GM19438 (cell line): ENCODE measurements around the gene KHK.

Experiments
- ATAC-seq: cut with Tn5 transposase; IDR thresholded peaks from one replicate; pipeline ENCODE4 v1.9.1; 2021; ENCODE audit warnings: low read depth; ENCODE audit not compliant: unreplicated experiment

The KHK gene

GRCh38 chr2:27080603-27080936, 6.0 kb upstream of the KHK start:
- ATAC-seq, result no peak

DNA sequence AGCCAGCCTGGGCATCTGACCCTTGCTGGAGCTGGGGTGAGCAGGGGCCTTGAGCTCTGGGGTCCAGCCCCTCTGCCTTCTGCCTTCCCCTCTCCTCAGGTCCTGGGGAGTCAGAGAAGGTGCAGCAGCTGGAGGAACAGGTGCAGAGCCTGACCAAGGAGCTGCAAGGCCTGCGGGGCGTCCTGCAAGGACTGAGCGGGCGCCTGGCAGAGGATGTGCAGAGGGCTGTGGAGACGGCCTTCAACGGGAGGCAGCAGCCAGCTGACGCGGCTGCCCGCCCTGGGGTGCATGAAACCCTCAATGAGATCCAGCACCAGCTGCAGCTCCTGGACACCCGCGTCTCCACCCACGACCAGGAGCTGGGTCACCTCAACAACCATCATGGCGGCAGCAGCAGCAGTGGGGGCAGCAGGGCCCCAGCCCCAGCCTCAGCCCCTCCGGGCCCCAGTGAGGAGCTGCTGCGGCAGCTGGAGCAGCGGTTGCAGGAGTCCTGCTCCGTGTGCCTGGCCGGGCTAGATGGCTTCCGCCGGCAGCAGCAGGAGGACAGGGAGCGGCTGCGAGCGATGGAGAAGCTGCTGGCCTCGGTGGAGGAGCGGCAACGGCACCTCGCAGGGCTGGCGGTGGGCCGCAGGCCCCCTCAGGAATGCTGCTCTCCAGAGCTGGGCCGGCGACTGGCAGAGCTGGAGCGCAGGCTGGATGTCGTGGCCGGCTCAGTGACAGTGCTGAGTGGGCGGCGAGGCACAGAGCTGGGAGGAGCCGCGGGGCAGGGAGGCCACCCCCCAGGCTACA, 4.4 kb upstream of the KHK start:
- ATAC-seq, result no peak

DNA sequence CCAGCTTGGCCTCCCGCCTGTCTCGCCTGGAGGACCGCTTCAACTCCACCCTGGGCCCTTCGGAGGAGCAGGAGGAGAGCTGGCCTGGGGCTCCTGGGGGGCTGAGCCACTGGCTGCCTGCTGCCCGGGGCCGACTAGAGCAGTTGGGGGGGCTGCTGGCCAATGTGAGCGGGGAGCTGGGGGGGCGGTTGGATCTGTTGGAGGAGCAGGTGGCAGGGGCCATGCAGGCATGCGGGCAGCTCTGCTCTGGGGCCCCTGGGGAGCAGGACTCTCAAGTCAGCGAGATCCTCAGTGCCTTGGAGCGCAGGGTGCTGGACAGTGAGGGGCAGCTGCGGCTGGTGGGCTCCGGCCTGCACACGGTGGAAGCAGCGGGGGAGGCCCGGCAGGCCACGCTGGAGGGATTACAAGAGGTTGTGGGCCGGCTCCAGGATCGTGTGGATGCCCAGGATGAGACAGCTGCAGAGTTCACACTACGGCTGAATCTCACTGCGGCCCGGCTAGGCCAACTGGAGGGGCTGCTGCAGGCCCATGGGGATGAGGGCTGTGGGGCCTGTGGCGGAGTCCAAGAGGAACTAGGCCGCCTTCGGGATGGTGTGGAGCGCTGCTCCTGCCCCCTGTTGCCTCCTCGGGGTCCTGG, 3.7 kb upstream of the KHK start:
- no peak for ATAC-seq

DNA sequence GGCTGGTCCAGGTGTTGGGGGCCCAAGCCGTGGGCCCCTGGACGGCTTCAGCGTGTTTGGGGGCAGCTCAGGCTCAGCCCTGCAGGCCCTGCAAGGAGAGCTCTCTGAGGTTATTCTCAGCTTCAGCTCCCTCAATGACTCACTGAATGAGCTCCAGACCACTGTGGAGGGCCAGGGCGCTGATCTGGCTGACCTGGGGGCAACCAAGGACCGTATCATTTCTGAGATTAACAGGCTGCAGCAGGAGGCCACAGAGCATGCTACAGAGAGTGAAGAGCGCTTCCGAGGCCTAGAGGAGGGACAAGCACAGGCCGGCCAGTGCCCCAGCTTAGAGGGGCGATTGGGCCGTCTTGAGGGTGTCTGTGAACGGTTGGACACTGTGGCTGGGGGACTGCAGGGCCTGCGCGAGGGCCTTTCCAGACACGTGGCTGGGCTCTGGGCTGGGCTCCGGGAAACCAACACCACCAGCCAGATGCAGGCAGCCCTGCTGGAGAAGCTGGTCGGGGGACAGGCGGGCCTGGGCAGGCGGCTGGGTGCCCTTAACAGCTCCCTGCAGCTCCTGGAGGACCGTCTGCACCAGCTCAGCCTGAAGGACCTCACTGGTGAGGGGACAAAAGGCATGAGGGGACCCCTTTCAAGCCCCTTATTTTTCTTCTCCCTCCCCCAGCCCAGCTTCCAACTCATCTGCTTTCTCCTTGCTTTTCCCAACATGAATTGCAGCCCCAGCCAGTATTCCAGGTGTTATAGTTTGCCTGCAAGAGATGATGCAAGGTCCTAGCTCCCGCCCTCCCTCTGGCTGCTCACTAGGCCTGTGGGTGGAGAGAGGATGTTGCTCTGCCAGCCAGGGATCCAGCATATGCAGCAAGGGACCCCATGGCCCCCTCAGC, 2.9 kb upstream of the KHK start:
- ATAC-seq, result no peak

GRCh38 chr2:27084297-27085061, 2.1 kb upstream of the KHK start:
- no peak for ATAC-seq

DNA sequence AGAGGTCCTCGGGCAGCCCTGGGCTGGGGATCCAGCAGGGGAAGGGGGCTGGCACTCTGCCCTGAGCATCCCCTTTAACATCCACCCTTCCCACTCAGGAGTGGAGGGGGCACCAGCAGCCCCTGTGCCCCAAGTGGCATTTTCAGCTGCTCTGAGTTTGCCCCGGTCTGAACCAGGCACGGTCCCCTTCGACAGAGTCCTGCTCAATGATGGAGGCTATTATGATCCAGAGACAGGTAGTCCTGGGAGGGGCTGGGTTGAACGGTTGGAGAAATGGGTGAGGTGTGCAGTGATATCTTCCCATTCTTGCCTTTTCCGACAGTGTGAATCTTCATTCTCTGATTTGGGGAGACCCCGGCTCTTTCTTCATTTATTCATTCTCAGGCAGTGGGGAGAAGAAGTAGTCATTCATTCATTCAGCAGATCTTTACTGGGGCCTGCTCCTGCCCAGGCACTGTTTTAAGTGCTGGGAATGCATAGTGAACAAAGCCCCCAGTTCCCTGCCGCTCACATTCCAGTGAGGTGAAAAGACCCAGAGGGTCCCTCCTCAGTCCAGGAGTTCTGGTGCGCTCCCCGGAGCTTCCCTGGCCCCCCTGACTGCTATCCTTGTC, 1.4 kb upstream of the KHK start:
- no peak for ATAC-seq

DNA sequence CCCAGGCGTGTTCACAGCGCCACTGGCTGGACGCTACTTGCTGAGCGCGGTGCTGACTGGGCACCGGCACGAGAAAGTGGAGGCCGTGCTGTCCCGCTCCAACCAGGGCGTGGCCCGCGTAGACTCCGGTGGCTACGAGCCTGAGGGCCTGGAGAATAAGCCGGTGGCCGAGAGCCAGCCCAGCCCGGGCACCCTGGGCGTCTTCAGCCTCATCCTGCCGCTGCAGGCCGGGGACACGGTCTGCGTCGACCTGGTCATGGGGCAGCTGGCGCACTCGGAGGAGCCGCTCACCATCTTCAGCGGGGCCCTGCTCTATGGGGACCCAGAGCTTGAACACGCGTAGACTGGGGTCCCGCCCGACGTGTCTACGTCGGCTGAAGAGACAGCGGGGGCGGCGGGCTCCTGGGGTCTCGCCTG, 891 bp upstream of the KHK start:
- peak; percentile 20 for ATAC-seq

DNA sequence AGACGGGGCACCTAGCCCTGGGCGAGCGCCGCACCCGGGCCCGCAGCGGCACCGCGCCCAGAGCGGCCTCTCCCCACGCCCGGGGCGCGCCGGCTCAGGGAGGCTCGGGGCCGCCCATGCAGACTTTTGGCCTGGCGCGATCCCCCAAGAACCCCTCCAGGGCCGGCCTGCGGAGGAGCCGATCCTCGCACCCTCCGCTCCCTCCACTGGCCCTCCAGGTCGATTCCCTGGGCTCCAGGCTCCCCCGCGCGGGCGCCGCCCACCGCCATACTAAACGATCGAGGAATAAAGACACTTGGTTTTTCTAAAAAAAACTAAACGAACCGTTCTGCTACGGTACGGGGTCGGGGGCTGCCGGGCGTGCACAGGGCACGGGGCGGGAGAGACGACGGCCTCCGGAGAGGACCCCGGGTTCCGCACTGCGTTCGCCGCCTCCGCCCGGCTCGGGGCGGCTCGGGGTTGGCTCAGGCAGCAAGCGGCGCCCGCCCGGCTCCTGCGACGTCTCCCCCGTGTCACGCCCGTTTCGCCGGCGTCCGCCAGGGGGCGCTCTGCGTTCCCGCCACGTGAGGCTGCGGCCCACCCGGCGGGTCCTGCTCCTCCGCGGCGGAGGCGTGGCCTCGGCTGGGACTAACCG, 365 bp upstream of the KHK start:
- ATAC-seq, result peak; percentile 69

- no peak for ATAC-seq
These were observed 1.3 kb downstream of the KHK start for GRCh38 chr2:27087823-27088410.

DNA sequence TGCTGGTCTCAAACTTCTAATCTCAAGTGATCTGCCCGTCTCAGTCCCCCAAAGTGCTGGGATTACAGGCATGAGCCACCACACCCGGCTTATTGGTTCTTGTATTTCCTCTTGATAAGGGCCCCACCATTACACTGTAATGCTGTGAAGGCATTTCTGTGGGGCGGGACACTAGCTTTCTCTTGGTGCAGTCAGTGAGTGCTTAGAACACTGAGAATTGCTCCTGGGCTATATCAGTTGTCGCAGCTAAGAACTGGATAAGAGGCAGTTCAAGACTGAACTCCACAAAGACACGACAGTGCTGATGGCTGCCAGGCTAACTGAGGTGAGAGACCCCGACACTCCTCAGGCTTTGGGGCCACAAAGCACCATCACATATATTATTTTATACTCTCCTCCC, 2.1 kb downstream of the KHK start:
- ATAC-seq, result no peak

DNA sequence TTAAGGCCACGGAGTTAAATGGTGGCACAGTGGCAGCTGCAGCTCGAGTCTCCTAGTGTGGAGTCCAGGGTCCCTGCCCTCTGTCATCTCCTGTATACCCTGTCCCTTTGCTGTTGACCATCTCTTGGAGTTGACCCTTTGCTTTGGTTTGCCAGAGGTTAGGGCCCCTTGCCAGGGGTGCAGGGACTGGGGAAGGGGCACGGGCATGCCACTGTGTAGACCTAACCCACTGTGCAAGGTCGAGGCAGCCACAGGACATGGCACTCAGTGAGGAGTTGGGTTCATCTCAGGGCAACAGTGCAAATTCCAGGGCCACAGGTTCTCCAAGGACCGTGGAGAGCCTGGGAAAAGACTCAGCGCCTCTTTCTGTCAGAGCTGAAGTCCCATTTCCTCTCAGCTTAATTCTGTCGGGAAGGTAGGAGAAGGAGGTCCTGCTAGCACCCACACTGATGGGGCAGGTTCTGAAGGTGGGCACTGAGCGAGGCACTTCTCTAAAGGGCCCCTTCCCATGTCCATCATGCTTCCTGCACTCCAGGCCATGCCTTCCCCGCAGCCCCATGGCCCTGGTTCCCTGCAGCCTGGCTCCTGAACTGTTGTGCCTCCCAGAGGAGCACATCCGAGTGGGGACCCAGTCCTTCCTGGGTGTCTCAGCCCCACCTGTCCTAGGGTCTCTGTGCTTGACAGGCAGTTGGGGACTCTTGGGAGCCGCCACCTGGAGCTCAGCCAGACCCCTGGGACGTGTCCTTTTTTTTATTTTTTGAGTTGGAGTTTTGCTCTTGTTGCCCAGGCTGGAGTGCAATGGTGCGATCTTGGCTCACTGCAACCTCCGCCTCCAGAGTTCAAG, 2.8 kb downstream of the KHK start:
- ATAC-seq, result no peak

- ATAC-seq, result no peak
These were observed 5.4 kb downstream of the KHK start for GRCh38 chr2:27091746-27092695.

- no peak for ATAC-seq
These were observed 6.3 kb downstream of the KHK start for GRCh38 chr2:27092696-27093429.

- no peak for ATAC-seq
These were observed 7.1 kb downstream of the KHK start for GRCh38 chr2:27093430-27094352.

- ATAC-seq, result no peak
These were observed 7.9 kb downstream of the KHK start for GRCh38 chr2:27094353-27094984.
